Measurements from ENCODE around the gene OR7A10. TPM values are rescaled to one million over a fixed set of nuclear protein-coding genes. Genes with fewer than 3 reads are reported as not detected.

OR7A10 gene
- total RNA-seq, 2 experiments from 2014 or later, result not detected

DNA sequence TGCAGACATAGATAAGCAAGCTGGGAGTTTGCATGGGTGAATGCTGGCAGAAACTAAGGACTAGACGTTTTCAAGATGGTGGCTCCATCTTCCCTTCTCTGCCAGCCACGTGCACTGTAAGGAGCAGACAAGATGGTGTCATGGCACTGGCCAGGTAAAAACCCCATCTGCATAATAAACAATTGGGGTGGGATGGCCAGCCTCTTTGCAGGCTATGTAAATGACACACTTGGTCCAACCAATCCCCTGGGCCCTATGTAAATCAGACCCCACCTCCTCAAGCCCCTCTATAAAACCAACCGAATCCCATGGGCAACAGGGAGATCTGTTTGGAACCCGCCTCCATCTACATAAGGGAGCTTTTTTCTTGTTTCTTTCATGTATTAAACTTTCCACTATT is 11.3 kb downstream of the OR7A10 start:
- Mint-ChIP-seq H3K36me3 (ENCODE audit: low read depth) (no peaks in the 10 kb centered on the region), H3K27ac (no peak overlapping the region), H3K27me3 (peaks cover 29% of the 10 kb centered on the region), H3K4me1 (ENCODE audit: low read depth) (no peaks in the 10 kb centered on the region), H3K4me3 (no peak overlapping the region), H3K9me3 (no peaks in the 10 kb centered on the region)
- Histone ChIP-seq H3K36me3 (ENCODE audit: insufficient read depth, low read length) (no peaks in the 10 kb centered on the region), H3K4me1 (ENCODE audit: insufficient read depth, low read length) (no peaks in the 10 kb centered on the region), H3K27ac (ENCODE audit: low read depth in 1 of 2, low read length in 2 of 2) (no peak overlapping the region), H3K27me3 (ENCODE audit: control insufficient read depth in 1 of 2, insufficient read depth in 2 of 2, low read length in 2 of 2) (peaks cover 0 to 19% of the 10 kb centered on the region in 2 experiments), H3K9me3 (ENCODE audit: control insufficient read depth in 1 of 2, insufficient read depth in 1 of 2, low read length in 2 of 2) (no peaks in the 10 kb centered on the region), H3K4me3 (ENCODE audit: low read length) (no peak overlapping the region)
- DNase-seq (no peak), ATAC-seq (ENCODE audit: poor library complexity) (no peak)
- intact Hi-C loops (cut with DNase I, micrococcal nuclease), result no loop called here
- ChIA-PET CTCF (no interaction called here), POLR2A (no interaction called here)
- TF ChIP-seq, protein P1, sequence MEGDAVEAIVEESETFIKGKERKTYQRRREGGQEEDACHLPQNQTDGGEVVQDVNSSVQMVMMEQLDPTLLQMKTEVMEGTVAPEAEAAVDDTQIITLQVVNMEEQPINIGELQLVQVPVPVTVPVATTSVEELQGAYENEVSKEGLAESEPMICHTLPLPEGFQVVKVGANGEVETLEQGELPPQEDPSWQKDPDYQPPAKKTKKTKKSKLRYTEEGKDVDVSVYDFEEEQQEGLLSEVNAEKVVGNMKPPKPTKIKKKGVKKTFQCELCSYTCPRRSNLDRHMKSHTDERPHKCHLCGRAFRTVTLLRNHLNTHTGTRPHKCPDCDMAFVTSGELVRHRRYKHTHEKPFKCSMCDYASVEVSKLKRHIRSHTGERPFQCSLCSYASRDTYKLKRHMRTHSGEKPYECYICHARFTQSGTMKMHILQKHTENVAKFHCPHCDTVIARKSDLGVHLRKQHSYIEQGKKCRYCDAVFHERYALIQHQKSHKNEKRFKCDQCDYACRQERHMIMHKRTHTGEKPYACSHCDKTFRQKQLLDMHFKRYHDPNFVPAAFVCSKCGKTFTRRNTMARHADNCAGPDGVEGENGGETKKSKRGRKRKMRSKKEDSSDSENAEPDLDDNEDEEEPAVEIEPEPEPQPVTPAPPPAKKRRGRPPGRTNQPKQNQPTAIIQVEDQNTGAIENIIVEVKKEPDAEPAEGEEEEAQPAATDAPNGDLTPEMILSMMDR (IDR thresholded peaks at IDR 0.05), result no peak

- Histone ChIP-seq H3K4me3 (ENCODE audit: low read length) (no peak within 1 kb of the TSS), H3K9me3 (ENCODE audit: control insufficient read depth in 1 of 2, insufficient read depth in 1 of 2, low read length in 2 of 2) (no peaks in the 10 kb centered on the region), H3K4me1 (ENCODE audit: insufficient read depth, low read length) (no peaks in the 10 kb centered on the region), H3K27ac (ENCODE audit: low read depth in 1 of 2, low read length in 2 of 2) (no peak within 1 kb of the TSS), H3K36me3 (ENCODE audit: insufficient read depth, low read length) (no peaks in the 10 kb centered on the region), H3K27me3 (ENCODE audit: control insufficient read depth in 1 of 2, insufficient read depth in 2 of 2, low read length in 2 of 2) (peaks cover 0 to 10% of the 10 kb centered on the region in 2 experiments)
- ChIA-PET CTCF (no interaction called here), POLR2A (no interaction called here)
- H3K27me3 Mint-ChIP-seq, result peaks cover 21% of the 10 kb centered on the region
- TF ChIP-seq, protein P1 (IDR thresholded peaks at IDR 0.05), result no peak
- ATAC-seq (ENCODE audit: poor library complexity) (no peak), DNase-seq (no peak)
- no peak within 1 kb of the TSS for H3K4me3 Mint-ChIP-seq
- no peaks in the 10 kb centered on the region for H3K4me1 Mint-ChIP-seq (ENCODE audit: low read depth)
- no peaks in the 10 kb centered on the region for H3K36me3 Mint-ChIP-seq (ENCODE audit: low read depth)
- no peak within 1 kb of the TSS for H3K27ac Mint-ChIP-seq
- intact Hi-C loops (cut with DNase I, micrococcal nuclease), result no loop called here
- no peaks in the 10 kb centered on the region for H3K9me3 Mint-ChIP-seq
These were observed 13.7 kb downstream of the OR7A10 start, which contains the start of the genes OR7A5 and OR7C1 for GRCh38 chr19:14835011-14835410. Gene OR7A5 (minus strand): TSS chr19:14835185. CDS start chr19:14828241, 6,944 bp downstream. Gene OR7C1 (minus strand): TSS chr19:14835185. CDS start chr19:14800136, 35,049 bp downstream.

DNA sequence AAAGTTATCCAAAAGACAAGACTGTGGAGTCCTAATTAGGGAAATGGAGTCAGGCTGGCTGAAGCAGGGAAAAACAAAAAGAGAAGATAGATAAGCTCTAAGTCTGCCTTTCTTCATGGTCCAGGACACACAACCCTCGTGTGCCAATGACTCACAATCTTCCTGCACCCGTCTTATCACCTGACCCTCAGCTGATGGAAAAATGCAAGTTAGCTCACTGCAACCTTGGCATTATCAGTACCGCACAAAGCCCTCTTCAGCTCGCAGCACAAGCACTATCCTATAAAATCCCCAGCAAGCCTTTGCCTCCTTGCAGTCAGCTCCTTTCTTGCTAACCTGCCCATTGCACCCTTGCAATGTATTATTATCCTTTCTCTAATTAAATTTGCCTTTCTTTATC is 18.0 kb downstream of the OR7A10 start:
- peaks cover 38% of the 10 kb centered on the region for H3K27me3 Mint-ChIP-seq
- POLR2A ChIA-PET, result no interaction called here
- CTCF ChIA-PET, result no interaction called here

More for the DNA sequence above, 18.0 kb downstream of the OR7A10 start:
- Mint-ChIP-seq H3K9me3 (no peaks in the 10 kb centered on the region), H3K27ac (no peak overlapping the region), H3K36me3 (ENCODE audit: low read depth) (no peaks in the 10 kb centered on the region), H3K4me3 (no peak overlapping the region), H3K4me1 (ENCODE audit: low read depth) (no peaks in the 10 kb centered on the region)
- Histone ChIP-seq H3K4me3 (ENCODE audit: low read length) (no peak overlapping the region), H3K27me3 (ENCODE audit: control insufficient read depth in 1 of 2, insufficient read depth in 2 of 2, low read length in 2 of 2) (peaks cover 0 to 8% of the 10 kb centered on the region in 2 experiments), H3K4me1 (ENCODE audit: insufficient read depth, low read length) (no peaks in the 10 kb centered on the region), H3K27ac (ENCODE audit: low read depth in 1 of 2, low read length in 2 of 2) (no peak overlapping the region), H3K36me3 (ENCODE audit: insufficient read depth, low read length) (no peaks in the 10 kb centered on the region), H3K9me3 (ENCODE audit: control insufficient read depth in 1 of 2, insufficient read depth in 1 of 2, low read length in 2 of 2) (no peaks in the 10 kb centered on the region)
- ATAC-seq (ENCODE audit: poor library complexity) (no peak), DNase-seq (no peak)
- TF ChIP-seq, protein P1 (IDR thresholded peaks at IDR 0.05), result no peak
- intact Hi-C loops (cut with DNase I, micrococcal nuclease), result no loop called here
